HG02884 (cell line): Measurements from ENCODE around the gene TMEM217.
"Not testable (repeated sequence)": the region's sequence is repeated elsewhere in the genome, so short reads cannot be mapped to it uniquely, and the experiment has no call there.

Experiments used
- ATAC-seq: cut with Tn5 transposase; IDR thresholded peaks from one replicate; pipeline ENCODE4 v1.9.1; 2021; ENCODE audit warnings: mild to moderate bottlenecking, moderate library complexity; ENCODE audit not compliant: unreplicated experiment

Gene TMEM217

DNA sequence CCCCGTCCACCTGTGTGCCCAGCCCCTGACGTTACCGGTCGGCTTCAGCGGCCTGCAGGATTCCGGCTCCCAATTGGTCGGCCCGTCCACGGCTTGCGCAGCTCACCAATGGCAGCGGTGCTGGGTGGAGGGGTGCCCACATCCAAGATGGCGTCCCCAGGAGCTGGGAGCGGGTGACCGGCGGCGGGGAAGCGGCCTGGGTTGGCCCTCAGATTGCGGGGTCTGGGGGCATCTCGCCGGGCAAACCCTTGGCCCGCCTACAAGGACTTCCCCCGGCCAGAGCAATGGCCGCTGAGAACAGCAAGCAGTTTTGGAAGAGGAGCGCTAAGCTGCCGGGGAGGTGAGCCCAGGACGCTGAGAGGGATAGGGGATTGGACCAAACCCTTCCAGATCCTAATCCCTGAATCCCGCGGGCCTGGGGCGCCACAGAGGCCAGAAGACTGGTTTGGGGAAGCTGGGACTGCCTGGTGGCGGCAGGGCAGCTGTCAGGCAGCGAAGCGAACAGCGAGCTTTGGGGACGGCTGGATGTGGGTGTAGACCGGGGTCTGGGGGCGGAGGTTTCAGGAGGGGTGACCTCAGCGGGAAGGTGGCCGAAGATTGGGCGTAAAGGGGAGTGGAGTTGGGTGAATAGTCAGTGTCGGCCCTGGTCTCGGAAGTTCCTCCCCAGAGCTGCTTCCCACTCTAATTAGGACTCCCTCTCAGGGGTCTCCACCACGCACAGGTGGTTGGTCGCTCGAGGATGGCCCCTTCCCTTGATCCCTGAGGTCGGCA is at the start of gene TMEM217, which contains the start of gene TBC1D22B:
TSS of gene TMEM217 (minus strand) at position 511 of the 771 bp plus-strand sequence. CDS start 39,114 bp downstream, outside the sequence.
TSS of gene TBC1D22B (plus strand) at position 139 of the 771 bp plus-strand sequence. CDS start at position 285, 146 bp downstream.
- ATAC-seq, result peak; percentile 91

DNA sequence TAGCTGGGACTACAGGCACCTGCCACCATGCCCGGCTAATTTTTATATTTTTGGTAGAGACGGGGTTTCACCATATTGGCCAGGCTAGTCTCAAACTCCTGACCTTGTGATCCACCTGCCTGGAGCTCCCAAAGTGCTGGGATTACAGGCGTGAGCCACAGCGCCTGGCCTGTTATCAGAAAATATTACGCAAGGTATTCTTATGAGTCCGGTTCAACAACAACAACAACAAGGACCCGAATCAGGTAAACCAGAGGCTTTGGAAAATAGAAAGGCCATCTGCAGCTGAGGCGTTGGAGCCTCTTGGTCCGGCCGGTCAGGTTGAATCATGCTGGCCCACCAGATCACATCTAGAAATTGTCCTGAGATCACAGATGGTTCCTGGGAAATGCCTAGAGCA is 49.5 kb upstream of the TMEM217 start:
- ATAC-seq, result not testable (repeated sequence)

- ATAC-seq, result no peak
These were observed 48.8 kb upstream of the TMEM217 start for GRCh38 chr6:37306624-37307222.

- ATAC-seq, result no peak
These were observed 48.0 kb upstream of the TMEM217 start for GRCh38 chr6:37305841-37306425.

GRCh38 chr6:37304766-37305165 is 46.8 kb upstream of the TMEM217 start:
- ATAC-seq, result no peak

DNA sequence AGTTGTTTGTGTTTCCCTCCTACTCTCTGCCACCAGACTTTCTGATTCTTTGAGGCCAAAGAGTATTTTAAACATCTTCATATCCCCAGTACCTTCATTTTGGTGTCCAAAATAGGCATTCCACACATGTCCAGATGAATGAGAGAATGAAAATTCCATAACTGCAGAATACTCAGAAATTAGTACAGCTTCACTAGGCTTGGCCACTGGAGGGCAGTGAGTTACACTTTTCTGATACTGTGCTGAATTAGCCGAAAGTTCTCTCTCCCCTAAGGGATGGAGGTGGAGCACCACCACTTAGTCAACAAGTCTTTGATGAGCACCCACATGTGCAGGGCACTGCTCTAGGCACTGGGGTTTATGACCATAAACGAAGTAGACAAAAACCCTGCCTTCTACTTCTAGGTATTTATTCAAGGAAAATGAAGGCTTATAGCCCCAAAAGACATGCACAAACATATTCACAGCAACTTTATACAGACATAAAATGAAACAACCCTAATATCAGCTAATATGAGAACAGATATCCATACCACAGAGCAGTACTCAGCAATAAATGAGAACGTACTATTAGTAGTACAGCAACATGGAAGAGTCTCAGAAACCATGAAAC is 46.1 kb upstream of the TMEM217 start:
- no peak for ATAC-seq

DNA sequence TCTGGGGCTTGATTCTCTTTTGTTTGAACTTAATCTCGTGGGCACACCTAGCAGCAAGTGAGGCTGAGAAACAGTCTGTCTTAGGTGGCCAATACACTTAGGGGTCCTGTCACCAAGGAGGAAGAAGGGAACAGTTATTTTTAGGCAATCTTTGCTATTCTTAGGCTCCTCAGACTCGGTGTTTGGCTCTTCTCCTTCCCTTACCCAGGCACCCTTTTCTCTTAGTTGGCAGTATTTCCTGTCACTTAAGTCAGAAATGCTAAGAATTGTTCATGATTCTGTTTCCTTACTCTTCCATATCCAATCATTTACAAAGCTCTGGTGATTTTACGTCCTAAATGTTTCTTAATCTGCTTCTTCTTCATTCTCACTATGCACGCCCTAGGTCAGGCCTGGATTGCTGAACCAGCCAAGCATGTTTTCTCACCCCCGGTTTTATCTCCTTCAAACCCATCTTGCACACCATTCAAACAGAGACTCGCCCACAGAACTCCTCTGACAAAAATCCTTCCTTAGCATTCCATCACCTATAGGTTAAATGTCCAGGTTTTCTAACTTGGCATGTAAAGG is 45.2 kb upstream of the TMEM217 start:
- ATAC-seq, result no peak

DNA sequence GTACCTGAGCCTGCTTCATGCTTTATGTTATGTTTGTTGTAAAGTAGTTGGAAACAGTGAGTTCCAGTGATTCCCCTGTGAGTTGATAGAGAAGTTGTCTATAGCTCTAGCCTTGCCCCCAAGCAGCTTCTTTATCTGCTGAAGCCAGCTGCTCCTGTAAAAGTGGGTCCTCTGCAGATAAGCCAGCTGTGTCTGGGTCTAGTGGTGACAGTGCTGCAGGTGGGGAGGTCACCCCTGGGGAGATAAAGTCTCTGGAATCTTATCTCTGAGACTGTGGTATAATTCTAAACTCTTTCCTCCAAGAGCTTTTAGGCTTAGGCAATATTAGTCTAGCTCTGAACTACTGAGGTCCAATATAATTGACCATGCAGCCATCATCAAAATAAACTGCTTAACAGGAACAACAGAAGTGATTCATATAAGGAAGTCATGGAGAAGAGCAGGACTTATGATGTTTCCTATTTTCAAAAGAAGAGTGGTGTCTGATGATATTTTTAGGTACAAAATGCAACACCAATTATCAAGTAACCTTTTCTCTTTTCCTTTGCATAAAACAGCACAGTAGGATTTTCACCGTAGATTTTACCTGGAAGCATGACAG is 44.2 kb upstream of the TMEM217 start:
- ATAC-seq, result no peak

- no peak for ATAC-seq
These were observed 42.0 kb upstream of the TMEM217 start for GRCh38 chr6:37299990-37300389.

DNA sequence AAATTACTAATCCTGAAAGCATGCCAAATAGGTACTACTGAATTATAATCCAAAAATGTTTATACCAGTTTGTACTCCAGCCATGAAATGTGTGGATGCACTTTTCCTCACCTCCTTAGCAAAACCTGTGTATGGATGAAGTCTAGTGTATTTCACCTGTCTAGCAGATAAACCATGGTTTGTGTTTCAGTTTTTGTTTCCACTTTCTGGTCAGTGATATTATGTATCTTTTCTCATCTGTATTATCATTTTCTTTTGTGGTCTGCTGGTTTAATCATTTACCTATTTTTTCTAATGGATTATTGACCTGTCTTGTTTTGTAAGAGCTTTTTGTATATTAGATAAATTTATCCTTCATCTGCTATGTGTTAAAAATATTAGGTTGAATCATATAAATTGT is 41.0 kb upstream of the TMEM217 start:
- ATAC-seq, result no peak

- ATAC-seq, result not testable (repeated sequence)
These were observed 39.7 kb upstream of the TMEM217 start for GRCh38 chr6:37297637-37298036.

GRCh38 chr6:37293426-37293825 is 35.5 kb upstream of the TMEM217 start:
- ATAC-seq, result no peak

DNA sequence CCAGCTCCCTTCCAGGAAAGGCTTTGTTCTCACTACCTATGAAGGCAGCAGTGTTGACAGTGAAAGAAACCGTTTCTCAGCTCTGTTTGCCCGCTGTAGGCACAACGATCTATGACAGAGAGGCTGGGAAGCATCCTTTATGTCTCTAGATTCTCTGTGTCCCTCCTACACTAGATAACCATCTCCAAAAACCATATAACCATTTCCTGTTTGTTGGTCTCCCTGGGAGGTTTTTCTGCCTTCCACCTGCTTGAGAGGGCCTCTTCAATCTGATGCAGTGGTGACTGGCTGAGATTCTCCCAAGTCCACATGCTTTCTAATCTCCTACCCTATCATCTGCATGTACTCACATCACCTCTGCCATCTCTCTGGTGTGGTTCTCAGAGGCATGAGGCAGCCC is 32.0 kb upstream of the TMEM217 start:
- no peak for ATAC-seq

DNA sequence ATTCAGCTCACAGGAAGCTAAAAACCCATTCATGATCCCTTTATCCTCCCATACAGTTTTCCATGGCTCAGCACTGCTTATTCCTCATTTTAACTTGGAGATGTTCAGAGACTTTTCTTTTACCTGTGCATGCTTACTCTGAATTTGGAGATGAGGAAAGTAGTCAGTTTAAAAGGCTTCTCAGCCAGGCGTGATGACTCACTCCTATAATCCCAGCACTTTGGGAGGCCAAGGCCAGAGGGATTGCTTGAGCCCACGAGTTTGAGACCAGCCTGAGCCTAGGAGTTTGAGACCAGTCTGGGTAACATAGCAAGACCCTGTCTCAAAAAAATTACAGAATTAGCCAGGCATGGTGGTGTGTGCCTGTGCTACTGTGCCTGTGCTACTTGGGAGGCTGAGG is 30.3 kb upstream of the TMEM217 start:
- ATAC-seq, result no peak

GRCh38 chr6:37287519-37288157 is 29.7 kb upstream of the TMEM217 start:
- ATAC-seq, result peak; percentile 46

GRCh38 chr6:37285861-37286311 is 27.9 kb upstream of the TMEM217 start:
- no peak for ATAC-seq

DNA sequence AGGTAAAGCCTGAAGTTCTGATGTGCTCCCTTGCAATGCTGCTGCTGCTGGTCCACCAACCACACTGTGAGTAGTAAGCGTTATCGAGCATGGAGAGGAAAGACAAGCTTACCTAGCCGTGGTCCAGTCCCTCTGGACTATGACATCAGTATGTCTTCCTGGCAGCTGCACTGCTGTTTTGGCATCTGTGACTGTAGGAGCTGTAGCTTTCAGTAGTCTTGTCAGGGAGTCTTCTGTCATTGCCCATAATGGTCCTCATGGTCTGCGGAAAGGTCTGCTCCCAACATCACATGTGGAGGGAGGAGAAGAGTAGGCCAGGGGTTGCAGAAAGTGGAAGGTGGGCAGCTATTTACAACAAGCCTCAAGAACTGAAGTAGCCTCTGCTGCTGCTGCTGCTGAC is 26.8 kb upstream of the TMEM217 start:
- ATAC-seq, result no peak

- no peak for ATAC-seq
These were observed 25.8 kb upstream of the TMEM217 start for GRCh38 chr6:37283671-37284151.

DNA sequence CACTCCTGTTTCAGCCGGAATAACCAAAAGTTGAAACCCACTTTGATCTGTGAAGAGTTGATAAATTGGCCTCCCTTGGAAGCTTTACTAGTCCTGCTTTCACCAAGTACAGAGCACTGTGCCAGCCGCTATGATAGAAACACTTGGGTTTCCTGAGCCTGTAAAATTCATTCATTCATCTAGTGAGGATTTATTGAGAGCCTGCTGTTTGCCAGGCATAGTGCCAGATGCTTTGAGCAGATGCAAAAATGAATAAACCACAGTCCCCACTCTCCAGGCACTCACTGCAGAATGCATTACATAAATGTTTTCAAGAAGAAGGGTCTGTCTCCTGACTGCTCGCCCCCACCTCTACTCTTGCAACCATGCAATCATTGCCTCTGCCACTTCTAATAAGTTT is 25.3 kb upstream of the TMEM217 start:
- ATAC-seq, result no peak

DNA sequence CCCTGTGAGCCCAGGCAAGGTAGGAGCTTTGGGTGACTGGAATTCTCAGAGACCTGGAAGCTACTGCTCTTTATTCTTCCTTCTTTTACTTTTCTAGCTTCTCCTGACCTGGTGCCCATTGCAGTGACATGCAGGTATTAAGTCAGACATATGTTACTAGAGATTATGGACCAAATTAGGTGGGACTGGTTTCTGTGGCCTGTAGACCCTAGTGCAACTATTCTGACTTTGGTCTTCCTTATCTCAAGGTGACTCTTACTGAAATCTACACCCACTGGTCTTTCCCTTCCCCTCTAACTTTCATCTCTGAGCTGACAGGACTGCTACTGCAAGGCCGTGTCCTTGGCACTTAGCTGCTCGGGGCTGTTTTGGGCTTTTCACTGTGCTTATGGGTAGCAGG is 24.4 kb upstream of the TMEM217 start:
- no peak for ATAC-seq
